ENCODE measurements around the gene MAP1LC3A.

DNA sequence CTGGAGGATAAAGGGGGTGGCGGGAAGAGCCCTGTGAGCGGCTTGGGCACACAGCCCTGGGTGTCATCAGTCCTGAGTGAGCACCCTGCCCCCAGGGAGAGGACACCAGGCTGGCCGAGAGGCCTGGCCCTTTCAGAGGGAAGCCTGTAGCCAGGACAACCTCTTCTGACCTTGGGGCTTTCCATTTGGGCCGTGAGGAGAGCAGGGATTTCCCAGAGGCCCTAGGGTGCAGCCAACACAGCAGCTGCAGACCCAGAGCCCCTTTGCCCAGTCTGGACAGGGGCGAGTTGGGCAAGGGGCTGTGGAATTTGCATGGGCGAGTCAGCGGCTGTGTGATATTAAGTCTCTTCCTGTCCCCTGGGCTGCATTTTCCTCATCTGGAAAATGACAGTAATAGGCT is 6.3 kb downstream of the MAP1LC3A start:
- TF ChIP-seq, protein P1, sequence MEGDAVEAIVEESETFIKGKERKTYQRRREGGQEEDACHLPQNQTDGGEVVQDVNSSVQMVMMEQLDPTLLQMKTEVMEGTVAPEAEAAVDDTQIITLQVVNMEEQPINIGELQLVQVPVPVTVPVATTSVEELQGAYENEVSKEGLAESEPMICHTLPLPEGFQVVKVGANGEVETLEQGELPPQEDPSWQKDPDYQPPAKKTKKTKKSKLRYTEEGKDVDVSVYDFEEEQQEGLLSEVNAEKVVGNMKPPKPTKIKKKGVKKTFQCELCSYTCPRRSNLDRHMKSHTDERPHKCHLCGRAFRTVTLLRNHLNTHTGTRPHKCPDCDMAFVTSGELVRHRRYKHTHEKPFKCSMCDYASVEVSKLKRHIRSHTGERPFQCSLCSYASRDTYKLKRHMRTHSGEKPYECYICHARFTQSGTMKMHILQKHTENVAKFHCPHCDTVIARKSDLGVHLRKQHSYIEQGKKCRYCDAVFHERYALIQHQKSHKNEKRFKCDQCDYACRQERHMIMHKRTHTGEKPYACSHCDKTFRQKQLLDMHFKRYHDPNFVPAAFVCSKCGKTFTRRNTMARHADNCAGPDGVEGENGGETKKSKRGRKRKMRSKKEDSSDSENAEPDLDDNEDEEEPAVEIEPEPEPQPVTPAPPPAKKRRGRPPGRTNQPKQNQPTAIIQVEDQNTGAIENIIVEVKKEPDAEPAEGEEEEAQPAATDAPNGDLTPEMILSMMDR (IDR thresholded peaks at IDR 0.05; ENCODE audit: low read depth, low read length) = no peak
- TF ChIP-seq POLR2A (IDR thresholded peaks at IDR 0.05; ENCODE audit: extremely low read depth, insufficient read length) = no peak
- no peak for TF ChIP-seq MYC (IDR thresholded peaks at IDR 0.05; ENCODE audit: low read depth, low read length)
- TF ChIP-seq, protein P2, sequence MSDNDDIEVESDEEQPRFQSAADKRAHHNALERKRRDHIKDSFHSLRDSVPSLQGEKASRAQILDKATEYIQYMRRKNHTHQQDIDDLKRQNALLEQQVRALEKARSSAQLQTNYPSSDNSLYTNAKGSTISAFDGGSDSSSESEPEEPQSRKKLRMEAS (IDR thresholded peaks at IDR 0.05; ENCODE audit: low read depth, low read length) = no peak
